A673 (cell line): Measurements from ENCODE around the gene VIM. TPM values are rescaled to one million over a fixed set of nuclear protein-coding genes. Genes with fewer than 3 reads are reported as not detected.
A peak's percentile ranks its signal among the peaks of the same experiment; 100 is the strongest.

Source experiments
- BruUV-seq: library from RNA; stranded (reverse); fragments of 400-500 nt; replicated peaks from 2 replicates; lab custom pipeline; 2021; lab: Mats Ljungman, UMichigan
- CTCF ChIA-PET: fragments of 300-600 bp; sonication (Branson Sonifier 250); formaldehyde crosslinking; loops from one replicate; lab custom pipeline; 2022; ENCODE audit warnings: antibody characterized with exemption; lab: Charles Lee
- POLR2A ChIA-PET: fragments of 300-600 bp; sonication (Branson Sonifier 250); formaldehyde crosslinking; loops from one replicate; lab custom pipeline; 2022; ENCODE audit warnings: antibody characterized with exemption; ENCODE audit not compliant: low non-redundant PET; lab: Charles Lee
- DNase-seq: peaks from one replicate; pipeline ENCODE4 v3.0.0-alpha.2; 2015; ENCODE audit warnings: low spot score
- H3K27ac ChIP-seq: fragments of 200-600 bp; sonication (generic); 2 replicates; pipeline ENCODE4 v1.5.1; 2016; ENCODE audit warnings: mixed run types, low read depth, mild to moderate bottlenecking, mixed read lengths, antibody characterized with exemption, low read length; ENCODE audit not compliant: poor library complexity, severe bottlenecking
- H3K27me3 ChIP-seq: fragments of 200-600 bp; sonication (generic); replicated peaks from 2 replicates; pipeline ENCODE4 v1.6.1; 2017; ENCODE audit warnings: mixed run types, low read depth, mild to moderate bottlenecking, mixed read lengths, antibody characterized with exemption, low read length; ENCODE audit not compliant: insufficient read depth, poor library complexity
- H3K36me3 ChIP-seq: fragments of 200-600 bp; sonication (generic); 2 replicates; pipeline ENCODE4 v1.6.1; 2016; ENCODE audit warnings: mixed run types, mild to moderate bottlenecking, mixed read lengths, antibody characterized with exemption, low read length; ENCODE audit not compliant: insufficient read depth, poor library complexity, severe bottlenecking
- H3K4me1 ChIP-seq: fragments of 200-600 bp; sonication (generic); 2 replicates; pipeline ENCODE4 v1.6.1; 2017; ENCODE audit warnings: mixed run types, mild to moderate bottlenecking, mixed read lengths, antibody characterized with exemption, low read length; ENCODE audit not compliant: insufficient read depth, poor library complexity, severe bottlenecking
- H3K4me3 ChIP-seq: fragments of 200-600 bp; sonication (generic); 2 replicates; pipeline ENCODE4 v1.5.1; 2016; ENCODE audit warnings: low read depth, mixed run types, mild to moderate bottlenecking, mixed read lengths, low read length; ENCODE audit not compliant: poor library complexity, severe bottlenecking
- H3K9me3 ChIP-seq: fragments of 200-600 bp; sonication (generic); 2 replicates; pipeline ENCODE4 v1.6.1; 2016; ENCODE audit warnings: mixed run types, low read depth, mild to moderate bottlenecking, mixed read lengths, antibody characterized with exemption, low read length; ENCODE audit not compliant: poor library complexity, severe bottlenecking
- CTCF ChIP-seq: fragments of 300-800, 200-600 bp; sonication (generic); conservative IDR thresholded peaks from 2 replicates; pipeline ENCODE4 v1.5.1; 2017; ENCODE audit warnings: low read depth, mild to moderate bottlenecking, antibody characterized with exemption, low read length, moderate library complexity, mixed read lengths
- EZH2 ChIP-seq: fragments of 200-600 bp; sonication (generic); IDR thresholded peaks from 2 replicates; pipeline ENCODE4 v1.6.1; 2017; ENCODE audit warnings: borderline replicate concordance, low read depth, mild to moderate bottlenecking, mixed read lengths, antibody characterized with exemption, low read length; ENCODE audit not compliant: poor library complexity, severe bottlenecking
- intact Hi-C: fragments of 100-400 bp; cut with micrococcal nuclease; formaldehyde crosslinking; loops from one replicate; pipeline ENCODE4 v1.10.0; 2022; ENCODE audit not compliant: unreplicated experiment
- total RNA-seq: library from RNA; stranded (reverse); gene quantifications from 2 replicates; pipeline ENCODE4 v1.2.3, GENCODE V29; 2021

The VIM gene
- total RNA-seq, 1 experiment from 2014 or later: 1,873 TPM

- CTCF ChIA-PET: no interaction called here
- H3K27ac ChIP-seq: peak overlapping the region; percentile 84
- no peak overlapping the region for H3K4me3 ChIP-seq
- peak; percentile 94 for DNase-seq
- no peaks in the 10 kb centered on the region for H3K36me3 ChIP-seq
- intact Hi-C loops: no loop called here
- H3K27me3 ChIP-seq: no peaks in the 10 kb centered on the region
- no peaks in the 10 kb centered on the region for H3K9me3 ChIP-seq
- TF ChIP-seq CTCF: no peak
- TF ChIP-seq EZH2: no peak
- no TSS peak for BruUV-seq
- POLR2A ChIA-PET: interaction anchor here (0.6 kb wide), 1 partner anchor 1109 kb away, joined by 3 read pairs; no protein-coding TSS in a partner anchor
- H3K4me1 ChIP-seq: peaks cover 72% of the 10 kb centered on the region
These were observed 11.7 kb upstream of the VIM start for GRCh38 chr10:17216217-17216900.

DNA sequence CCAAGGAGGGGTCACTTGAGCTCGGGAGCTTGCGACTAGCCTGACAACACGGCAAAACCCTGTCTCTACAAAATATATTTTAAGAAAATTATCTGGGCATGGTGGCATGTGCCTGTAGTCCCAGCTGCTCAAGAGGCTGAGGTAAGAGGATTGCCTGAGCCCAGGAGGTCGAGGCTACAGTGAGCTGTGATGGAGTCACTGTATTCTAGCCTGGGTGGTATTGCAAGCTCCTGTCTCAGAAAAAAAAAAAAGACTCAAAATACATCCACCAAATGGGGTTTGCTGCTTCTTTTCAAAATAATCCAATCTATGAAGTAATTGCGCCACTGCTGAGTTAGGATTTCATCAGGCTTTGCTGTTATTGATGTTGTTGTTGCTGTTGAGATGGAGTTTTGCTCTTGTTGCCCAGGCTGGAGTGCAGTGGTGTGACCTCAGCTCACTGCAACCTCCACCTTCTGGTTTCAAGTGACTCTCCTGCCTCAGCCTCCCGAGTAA, 11.1 kb upstream of the VIM start:
- TF ChIP-seq CTCF: no peak
- no peak for DNase-seq
- Histone ChIP-seq H3K9me3 (no peaks in the 10 kb centered on the region), H3K27ac (peak overlapping the region; percentile 84), H3K36me3 (no peaks in the 10 kb centered on the region), H3K4me3 (no peak overlapping the region), H3K4me1 (peaks cover 72% of the 10 kb centered on the region), H3K27me3 (no peaks in the 10 kb centered on the region)
- BruUV-seq: no TSS peak
- ChIA-PET CTCF (no interaction called here), POLR2A (interaction anchor here (0.6 kb wide), 1 partner anchor 1109 kb away, joined by 3 read pairs; no protein-coding TSS in a partner anchor)
- intact Hi-C loops: no loop called here

DNA sequence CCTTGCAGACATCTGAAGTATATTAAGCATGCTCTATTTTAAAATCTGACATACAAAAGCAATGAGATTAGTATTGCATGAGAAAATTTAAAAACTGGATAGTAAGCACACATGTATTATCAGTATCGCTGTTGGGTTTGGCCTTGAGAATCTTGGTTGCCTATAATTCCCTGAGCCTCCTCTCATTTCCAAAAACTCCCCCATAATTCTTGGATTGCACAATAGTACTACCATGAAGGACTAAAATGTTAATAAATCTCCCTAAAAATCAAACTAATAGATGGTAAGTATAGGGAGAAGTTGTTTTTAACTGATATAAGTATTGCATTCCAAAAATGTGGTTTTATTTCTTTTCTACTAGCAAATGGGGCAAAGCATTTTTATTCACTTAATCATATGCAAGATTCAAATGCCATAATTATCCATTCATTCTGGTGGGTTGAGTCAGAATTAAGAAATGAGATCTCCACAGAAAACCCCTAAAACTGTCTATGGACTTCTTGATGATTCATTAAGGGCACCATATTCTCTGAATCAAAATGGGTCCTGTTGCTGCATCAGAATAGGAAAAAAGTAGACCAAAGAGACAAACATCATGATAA, 10.3 kb upstream of the VIM start:
- Histone ChIP-seq H3K27ac (peak overlapping the region; percentile 84), H3K4me3 (no peak overlapping the region), H3K27me3 (no peaks in the 10 kb centered on the region), H3K4me1 (peaks cover 74% of the 10 kb centered on the region), H3K36me3 (no peaks in the 10 kb centered on the region), H3K9me3 (no peaks in the 10 kb centered on the region)
- TF ChIP-seq CTCF (no peak), EZH2 (no peak)
- ChIA-PET POLR2A (no interaction called here), CTCF (no interaction called here)
- DNase-seq: no peak
- BruUV-seq: no TSS peak
- intact Hi-C loops: no loop called here
